HG03432 (cell line): ENCODE results near the gene COPG2.

Experiments
- ATAC-seq: cut with Tn5 transposase; IDR thresholded peaks from one replicate; pipeline ENCODE4 v1.9.1; 2021; ENCODE audit warnings: mild to moderate bottlenecking, moderate library complexity; ENCODE audit not compliant: unreplicated experiment

COPG2 gene

GRCh38 chr7:130478991-130479390 lies 189.6 kb downstream of the COPG2 start:
- ATAC-seq = no peak

- peak; percentile 95 for ATAC-seq
Observed at GRCh38 chr7:130476297-130477150, 192.0 kb downstream of the COPG2 start.

- ATAC-seq = no peak
Observed at GRCh38 chr7:130475776-130476175, 192.8 kb downstream of the COPG2 start.

GRCh38 chr7:130473876-130474275 lies 194.7 kb downstream of the COPG2 start:
- no peak for ATAC-seq

- no peak for ATAC-seq
Observed at GRCh38 chr7:130473289-130473688, 195.3 kb downstream of the COPG2 start.

- no peak for ATAC-seq
Observed at GRCh38 chr7:130471974-130472373, 196.6 kb downstream of the COPG2 start.

GRCh38 chr7:130468612-130469011 lies 199.9 kb downstream of the COPG2 start:
- ATAC-seq = no peak

GRCh38 chr7:130463553-130464434 lies 204.8 kb downstream of the COPG2 start:
- ATAC-seq = no peak

- no peak for ATAC-seq
Observed at GRCh38 chr7:130461272-130461671, 207.3 kb downstream of the COPG2 start.

- ATAC-seq = no peak
Observed at GRCh38 chr7:130458257-130458656, 210.3 kb downstream of the COPG2 start.
